ENCODE results near the gene FXYD4.
"Not testable (repeated sequence)": the region's sequence is repeated elsewhere in the genome, so short reads cannot be mapped to it uniquely, and the experiment has no call there.

FXYD4 gene

GRCh38 chr10:43415544-43415943, 44.1 kb downstream of the FXYD4 start:
- no peak for TF ChIP-seq CTCF (conservative IDR thresholded peaks at IDR 0.05; ENCODE audit: control insufficient read depth, insufficient read depth, low read depth, low read length)
- DNase-seq (ENCODE audit: low read depth): no peak
- no peak overlapping the region for H3K4me3 ChIP-seq (ENCODE audit: control insufficient read depth, low read depth, low read length)

- TF ChIP-seq CTCF (conservative IDR thresholded peaks at IDR 0.05; ENCODE audit: control insufficient read depth, insufficient read depth, low read depth, low read length): no peak
- no peak overlapping the region for H3K4me3 ChIP-seq (ENCODE audit: control insufficient read depth, low read depth, low read length)
- no peak for DNase-seq (ENCODE audit: low read depth)
These were observed 46.7 kb downstream of the FXYD4 start for GRCh38 chr10:43417950-43418768.

- TF ChIP-seq CTCF (conservative IDR thresholded peaks at IDR 0.05; ENCODE audit: control insufficient read depth, insufficient read depth, low read depth, low read length): no peak
- H3K4me3 ChIP-seq (ENCODE audit: control insufficient read depth, low read depth, low read length): peak overlapping the region; percentile 37
- DNase-seq (ENCODE audit: low read depth): no peak
These were observed 48.5 kb downstream of the FXYD4 start for GRCh38 chr10:43419997-43420368.

GRCh38 chr10:43420369-43421200, 49.1 kb downstream of the FXYD4 start:
- TF ChIP-seq CTCF (conservative IDR thresholded peaks at IDR 0.05; ENCODE audit: control insufficient read depth, insufficient read depth, low read depth, low read length): no peak
- peak overlapping the region; percentile 55 for H3K4me3 ChIP-seq (ENCODE audit: control insufficient read depth, low read depth, low read length)
- DNase-seq (ENCODE audit: low read depth): peak; percentile 85

GRCh38 chr10:43421201-43421507, 49.7 kb downstream of the FXYD4 start:
- H3K4me3 ChIP-seq (ENCODE audit: control insufficient read depth, low read depth, low read length): peak overlapping the region; percentile 55
- no peak for TF ChIP-seq CTCF (conservative IDR thresholded peaks at IDR 0.05; ENCODE audit: control insufficient read depth, insufficient read depth, low read depth, low read length)
- no peak for DNase-seq (ENCODE audit: low read depth)

GRCh38 chr10:43421519-43421918, 50.1 kb downstream of the FXYD4 start:
- no peak for DNase-seq (ENCODE audit: low read depth)
- H3K4me3 ChIP-seq (ENCODE audit: control insufficient read depth, low read depth, low read length): no peak overlapping the region
- no peak for TF ChIP-seq CTCF (conservative IDR thresholded peaks at IDR 0.05; ENCODE audit: control insufficient read depth, insufficient read depth, low read depth, low read length)

- not testable (repeated sequence) for DNase-seq (ENCODE audit: low read depth); H3K4me3 ChIP-seq (ENCODE audit: control insufficient read depth, low read depth, low read length)
These were observed 50.5 kb downstream of the FXYD4 start for GRCh38 chr10:43421944-43422343.
